GM12878 (cell line): ENCODE measurements around the gene ELAVL2.

Experiments
- CBX5 ChIP-seq: sonication (generic); IDR thresholded peaks from 2 replicates; pipeline ENCODE4 v1.6.1; 2016; ENCODE audit warnings: low read depth, moderate library complexity, mild to moderate bottlenecking, inconsistent platforms
- CEBPB ChIP-seq, 2 experiments: fragments of 150-350 bp in 1 of 2; IDR thresholded peaks; 2 replicates each; pipeline ENCODE4 v1.6.1; 2012 to 2014; ENCODE audit warnings: low read depth in 2 of 2, low read length in 2 of 2, borderline replicate concordance in 1 of 2, inconsistent platforms in 1 of 2
- EGR1 ChIP-seq, 2 experiments: IDR thresholded peaks; 1 replicate in 1 of 2; 2 replicates in 1 of 2; pipeline ENCODE4 v1.6.1; 2011 to 2012; ENCODE audit warnings: low read depth in 2 of 2, low read length in 2 of 2, borderline replicate concordance in 1 of 2, mild to moderate bottlenecking in 1 of 2, moderate library complexity in 1 of 2
- EP300 ChIP-seq, 2 experiments: fragments of 150-350 bp in 1 of 2; IDR thresholded peaks; 2 replicates each; pipeline ENCODE4 v1.6.1; 2011 to 2012; ENCODE audit warnings: low read depth in 2 of 2, low read length in 2 of 2, borderline replicate concordance in 1 of 2, improper control_type of control experiment in 1 of 2, inconsistent platforms in 1 of 2; ENCODE audit not compliant: control insufficient read depth in 1 of 2
- POLR2A ChIP-seq: IDR thresholded peaks from 2 replicates; pipeline ENCODE4 v1.6.1; 2011; ENCODE audit warnings: low read depth, mild to moderate bottlenecking, low read length
- POLR2AphosphoS5 ChIP-seq: IDR thresholded peaks from 2 replicates; pipeline ENCODE4 v1.6.1; 2011; ENCODE audit warnings: mild to moderate bottlenecking, low read length, inconsistent platforms
- RFX5 ChIP-seq: IDR thresholded peaks from 2 replicates; pipeline ENCODE4 v1.6.1; 2011; ENCODE audit warnings: low read depth, low read length, improper control_type of control experiment
- SP1 ChIP-seq: IDR thresholded peaks from one replicate; pipeline ENCODE4 v1.6.1; 2011; ENCODE audit warnings: low read depth, low read length
- ZNF207 ChIP-seq: fragments of 450-650 bp; IDR thresholded peaks from 2 replicates; pipeline ENCODE4 v1.6.1; 2014; ENCODE audit warnings: antibody characterized with exemption, mild to moderate bottlenecking, borderline replicate concordance
- TF ChIP-seq, protein P1 (sequence below), 3 experiments: IDR thresholded peaks in 2 of 3; conservative IDR thresholded peaks in 1 of 3; 2 replicates each; pipeline ENCODE4 v1.5.1; 2011; ENCODE audit warnings: low read depth in 3 of 3, low read length in 3 of 3, mild to moderate bottlenecking in 3 of 3, control low read depth in 2 of 3, moderate library complexity in 2 of 3, inconsistent platforms in 1 of 3, mixed read lengths in 1 of 3; ENCODE audit not compliant: control insufficient read depth in 2 of 3, insufficient read depth in 1 of 3; ENCODE audit errors: extremely low read depth in 1 of 3
- TF ChIP-seq, protein P2 (sequence below): fragments of 450-650 bp; formaldehyde crosslinking; IDR thresholded peaks from 2 replicates; pipeline ENCODE4 v1.4.0; 2022; ENCODE audit warnings: mild to moderate bottlenecking, moderate library complexity
- TF ChIP-seq, protein P3 (sequence below): IDR thresholded peaks from 2 replicates; pipeline ENCODE4 v1.6.1; 2011; ENCODE audit warnings: low read depth, mild to moderate bottlenecking, low read length, moderate library complexity, borderline replicate concordance; ENCODE audit errors: extremely low read depth
- TF ChIP-seq, protein P4 (sequence below): IDR thresholded peaks from 2 replicates; pipeline ENCODE4 v1.6.1; 2011; ENCODE audit warnings: low read depth, low read length, improper control_type of control experiment, borderline replicate concordance
- TF ChIP-seq, protein P5 (sequence below): fragments of 450-650 bp; IDR thresholded peaks from 2 replicates; pipeline ENCODE4 v1.6.1; 2018; ENCODE audit warnings: borderline replicate concordance, mild to moderate bottlenecking; ENCODE audit not compliant: partially characterized antibody

DNA sequence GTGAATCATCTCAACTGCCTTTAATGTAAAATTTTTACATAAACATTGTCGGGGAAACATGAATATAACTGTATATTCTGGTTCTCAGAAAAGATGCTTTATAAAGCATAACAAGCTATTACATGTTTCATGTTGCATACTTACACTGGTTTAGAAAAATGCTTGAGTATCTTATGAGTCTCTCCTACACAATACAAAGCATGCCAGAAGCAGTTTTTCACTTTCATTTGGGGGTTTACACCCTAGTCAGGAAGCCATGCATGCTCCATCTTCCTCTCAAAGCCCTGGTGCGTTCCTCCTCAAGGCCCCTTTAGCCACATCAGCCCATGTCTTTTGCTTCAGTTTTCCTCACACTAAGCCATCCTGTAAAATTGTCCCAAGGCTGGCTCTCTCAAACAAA, 22.8 kb downstream of the ELAVL2 start:
- TF ChIP-seq POLR2A (no peak), EGR1 (IDR thresholded peaks at IDR 0.05; ENCODE audit: borderline replicate concordance in 1 of 2, low read depth in 2 of 2, low read length in 2 of 2) (no peak), POLR2AphosphoS5 (no peak), EP300 (IDR thresholded peaks at IDR 0.05; ENCODE audit: borderline replicate concordance in 1 of 2, control insufficient read depth in 1 of 2, low read depth in 2 of 2, low read length in 2 of 2) (no peak), CEBPB (IDR thresholded peaks at IDR 0.05; ENCODE audit: borderline replicate concordance in 1 of 2, low read depth in 2 of 2, low read length in 2 of 2) (no peak), ZNF207 (no peak), RFX5 (no peak), SP1 (no peak), CBX5 (no peak)
- TF ChIP-seq, protein P1, sequence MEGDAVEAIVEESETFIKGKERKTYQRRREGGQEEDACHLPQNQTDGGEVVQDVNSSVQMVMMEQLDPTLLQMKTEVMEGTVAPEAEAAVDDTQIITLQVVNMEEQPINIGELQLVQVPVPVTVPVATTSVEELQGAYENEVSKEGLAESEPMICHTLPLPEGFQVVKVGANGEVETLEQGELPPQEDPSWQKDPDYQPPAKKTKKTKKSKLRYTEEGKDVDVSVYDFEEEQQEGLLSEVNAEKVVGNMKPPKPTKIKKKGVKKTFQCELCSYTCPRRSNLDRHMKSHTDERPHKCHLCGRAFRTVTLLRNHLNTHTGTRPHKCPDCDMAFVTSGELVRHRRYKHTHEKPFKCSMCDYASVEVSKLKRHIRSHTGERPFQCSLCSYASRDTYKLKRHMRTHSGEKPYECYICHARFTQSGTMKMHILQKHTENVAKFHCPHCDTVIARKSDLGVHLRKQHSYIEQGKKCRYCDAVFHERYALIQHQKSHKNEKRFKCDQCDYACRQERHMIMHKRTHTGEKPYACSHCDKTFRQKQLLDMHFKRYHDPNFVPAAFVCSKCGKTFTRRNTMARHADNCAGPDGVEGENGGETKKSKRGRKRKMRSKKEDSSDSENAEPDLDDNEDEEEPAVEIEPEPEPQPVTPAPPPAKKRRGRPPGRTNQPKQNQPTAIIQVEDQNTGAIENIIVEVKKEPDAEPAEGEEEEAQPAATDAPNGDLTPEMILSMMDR (IDR thresholded peaks at IDR 0.05 in 2 of 3, conservative IDR thresholded peaks at IDR 0.05 in 1 of 3; ENCODE audit: control insufficient read depth in 2 of 3, extremely low read depth in 1 of 3, insufficient read depth in 1 of 3, low read depth in 3 of 3, low read length in 3 of 3): no peak
- TF ChIP-seq, protein P2, sequence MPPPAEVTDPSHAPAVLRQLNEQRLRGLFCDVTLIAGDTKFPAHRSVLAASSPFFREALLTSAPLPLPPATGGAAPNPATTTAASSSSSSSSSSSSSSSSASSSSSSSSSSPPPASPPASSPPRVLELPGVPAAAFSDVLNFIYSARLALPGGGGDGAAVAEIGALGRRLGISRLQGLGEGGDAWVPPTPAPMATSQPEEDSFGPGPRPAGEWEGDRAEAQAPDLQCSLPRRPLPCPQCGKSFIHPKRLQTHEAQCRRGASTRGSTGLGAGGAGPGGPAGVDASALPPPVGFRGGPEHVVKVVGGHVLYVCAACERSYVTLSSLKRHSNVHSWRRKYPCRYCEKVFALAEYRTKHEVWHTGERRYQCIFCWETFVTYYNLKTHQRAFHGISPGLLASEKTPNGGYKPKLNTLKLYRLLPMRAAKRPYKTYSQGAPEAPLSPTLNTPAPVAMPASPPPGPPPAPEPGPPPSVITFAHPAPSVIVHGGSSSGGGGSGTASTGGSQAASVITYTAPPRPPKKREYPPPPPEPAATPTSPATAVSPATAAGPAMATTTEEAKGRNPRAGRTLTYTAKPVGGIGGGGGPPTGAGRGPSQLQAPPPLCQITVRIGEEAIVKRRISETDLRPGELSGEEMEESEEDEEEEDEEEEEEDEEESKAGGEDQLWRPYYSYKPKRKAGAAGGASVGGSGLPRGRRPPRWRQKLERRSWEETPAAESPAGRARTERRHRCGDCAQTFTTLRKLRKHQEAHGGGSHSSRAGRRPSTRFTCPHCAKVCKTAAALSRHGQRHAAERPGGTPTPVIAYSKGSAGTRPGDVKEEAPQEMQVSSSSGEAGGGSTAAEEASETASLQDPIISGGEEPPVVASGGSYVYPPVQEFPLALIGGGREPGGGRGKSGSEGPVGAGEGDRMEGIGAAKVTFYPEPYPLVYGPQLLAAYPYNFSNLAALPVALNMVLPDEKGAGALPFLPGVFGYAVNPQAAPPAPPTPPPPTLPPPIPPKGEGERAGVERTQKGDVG (CRISPR knock-in tag): no peak
- TF ChIP-seq, protein P3, sequence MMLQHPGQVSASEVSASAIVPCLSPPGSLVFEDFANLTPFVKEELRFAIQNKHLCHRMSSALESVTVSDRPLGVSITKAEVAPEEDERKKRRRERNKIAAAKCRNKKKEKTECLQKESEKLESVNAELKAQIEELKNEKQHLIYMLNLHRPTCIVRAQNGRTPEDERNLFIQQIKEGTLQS: no peak
- TF ChIP-seq, protein P4, sequence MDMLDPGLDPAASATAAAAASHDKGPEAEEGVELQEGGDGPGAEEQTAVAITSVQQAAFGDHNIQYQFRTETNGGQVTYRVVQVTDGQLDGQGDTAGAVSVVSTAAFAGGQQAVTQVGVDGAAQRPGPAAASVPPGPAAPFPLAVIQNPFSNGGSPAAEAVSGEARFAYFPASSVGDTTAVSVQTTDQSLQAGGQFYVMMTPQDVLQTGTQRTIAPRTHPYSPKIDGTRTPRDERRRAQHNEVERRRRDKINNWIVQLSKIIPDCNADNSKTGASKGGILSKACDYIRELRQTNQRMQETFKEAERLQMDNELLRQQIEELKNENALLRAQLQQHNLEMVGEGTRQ: no peak
- TF ChIP-seq, protein P5, sequence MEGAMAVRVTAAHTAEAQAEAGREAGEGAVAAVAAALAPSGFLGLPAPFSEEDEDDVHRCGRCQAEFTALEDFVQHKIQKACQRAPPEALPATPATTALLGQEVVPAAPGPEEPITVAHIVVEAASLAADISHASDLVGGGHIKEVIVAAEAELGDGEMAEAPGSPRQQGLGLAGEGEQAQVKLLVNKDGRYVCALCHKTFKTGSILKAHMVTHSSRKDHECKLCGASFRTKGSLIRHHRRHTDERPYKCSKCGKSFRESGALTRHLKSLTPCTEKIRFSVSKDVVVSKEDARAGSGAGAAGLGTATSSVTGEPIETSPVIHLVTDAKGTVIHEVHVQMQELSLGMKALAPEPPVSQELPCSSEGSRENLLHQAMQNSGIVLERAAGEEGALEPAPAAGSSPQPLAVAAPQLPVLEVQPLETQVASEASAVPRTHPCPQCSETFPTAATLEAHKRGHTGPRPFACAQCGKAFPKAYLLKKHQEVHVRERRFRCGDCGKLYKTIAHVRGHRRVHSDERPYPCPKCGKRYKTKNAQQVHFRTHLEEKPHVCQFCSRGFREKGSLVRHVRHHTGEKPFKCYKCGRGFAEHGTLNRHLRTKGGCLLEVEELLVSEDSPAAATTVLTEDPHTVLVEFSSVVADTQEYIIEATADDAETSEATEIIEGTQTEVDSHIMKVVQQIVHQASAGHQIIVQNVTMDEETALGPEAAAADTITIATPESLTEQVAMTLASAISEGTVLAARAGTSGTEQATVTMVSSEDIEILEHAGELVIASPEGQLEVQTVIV: no peak
